IPS-18a (cell line): ENCODE data around the gene MTHFSD.

Experiments used
- H3K27ac ChIP-seq: one replicate; pipeline ENCODE4 v1.5.1; 2013; ENCODE audit warnings: low read length
- H3K27me3 ChIP-seq: one replicate; pipeline ENCODE4 v1.6.1; 2013; ENCODE audit warnings: mild to moderate bottlenecking, low read length; ENCODE audit not compliant: control insufficient read depth, insufficient read depth
- H3K36me3 ChIP-seq: one replicate; pipeline ENCODE4 v1.6.1; 2013; ENCODE audit warnings: low read depth, low read length; ENCODE audit not compliant: control insufficient read depth
- H3K4me1 ChIP-seq: one replicate; pipeline ENCODE4 v1.6.1; 2013; ENCODE audit warnings: low read depth, low read length; ENCODE audit not compliant: control insufficient read depth
- H3K4me3 ChIP-seq: one replicate; pipeline ENCODE4 v1.5.1; 2013; ENCODE audit warnings: low read length
- H3K9ac ChIP-seq: one replicate; pipeline ENCODE4 v1.6.1; 2013; ENCODE audit warnings: mild to moderate bottlenecking, low read length, moderate library complexity
- H3K9me3 ChIP-seq: one replicate; pipeline ENCODE4 v1.6.1; 2013; ENCODE audit warnings: low read depth, low read length; ENCODE audit not compliant: control insufficient read depth

MTHFSD gene

DNA sequence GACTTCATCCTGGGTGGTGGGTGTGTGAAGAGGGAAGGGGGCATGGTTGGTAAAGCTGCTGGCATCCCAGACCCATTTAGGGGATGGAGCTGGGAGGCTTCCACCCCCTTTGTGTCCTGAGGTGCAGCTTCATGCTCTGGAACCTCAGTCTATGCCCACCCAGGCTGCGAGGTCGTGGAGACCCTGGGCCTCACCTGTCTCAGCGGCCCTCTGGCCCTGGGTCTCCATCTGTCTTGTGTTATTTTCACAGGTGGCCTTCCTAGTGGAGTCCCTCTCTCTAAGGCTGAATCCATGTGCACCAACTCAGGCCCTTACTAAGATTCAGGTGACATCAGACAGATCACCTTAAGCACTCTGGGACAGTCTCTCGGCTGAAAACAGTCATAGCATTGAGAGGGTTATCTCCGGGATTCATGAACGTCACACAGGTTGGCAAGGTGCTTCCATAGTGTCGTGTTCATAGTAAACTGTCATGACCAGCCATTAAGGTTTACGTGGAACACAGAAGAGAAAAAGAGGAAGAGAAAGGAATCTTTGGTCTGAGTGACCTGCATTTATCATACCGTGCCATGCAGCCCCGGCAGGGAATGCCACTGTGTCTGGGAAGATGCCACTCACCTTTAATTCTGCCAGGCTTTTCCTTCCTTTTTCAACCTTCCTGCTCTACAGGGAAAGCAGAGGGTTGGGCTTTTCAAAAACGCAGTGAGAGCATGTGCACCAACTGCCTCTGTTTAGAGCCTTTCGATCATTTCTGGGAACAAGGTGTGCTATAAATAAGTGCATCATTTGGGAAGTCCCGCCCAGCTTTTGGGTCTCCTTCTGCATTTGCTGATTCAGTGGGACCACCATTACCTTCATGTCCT is 18.8 kb upstream of the MTHFSD start:
- Histone ChIP-seq H3K9me3 (no peaks in the 10 kb centered on the region), H3K4me3 (no peak overlapping the region), H3K27ac (no peak overlapping the region), H3K36me3 (no peaks in the 10 kb centered on the region), H3K9ac (no peak overlapping the region), H3K27me3 (peaks cover 100% of the 10 kb centered on the region), H3K4me1 (peaks cover 41% of the 10 kb centered on the region)

DNA sequence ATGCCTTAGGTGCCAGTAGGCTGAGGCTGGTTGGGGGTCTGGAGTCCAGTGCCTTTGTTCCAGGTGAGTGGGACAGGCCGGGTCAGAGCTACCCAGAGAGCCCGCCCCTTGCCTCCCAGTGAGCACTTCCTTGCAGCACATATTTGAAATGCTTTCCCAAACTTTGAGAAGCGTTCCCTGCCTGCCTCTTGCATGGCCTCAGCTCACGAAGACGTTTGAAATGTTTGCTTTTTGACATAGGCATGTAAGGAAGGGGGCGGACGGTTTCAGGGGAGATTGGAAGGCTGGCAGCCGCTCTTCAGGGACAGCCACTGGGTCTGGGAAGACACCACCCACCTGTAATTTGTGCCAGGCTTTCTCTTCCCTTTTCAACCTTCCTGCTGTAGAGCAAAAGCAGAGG is 18.2 kb upstream of the MTHFSD start:
- Histone ChIP-seq H3K4me3 (no peak overlapping the region), H3K27ac (no peak overlapping the region), H3K9me3 (no peaks in the 10 kb centered on the region), H3K9ac (no peak overlapping the region), H3K27me3 (peaks cover 100% of the 10 kb centered on the region), H3K4me1 (peaks cover 38% of the 10 kb centered on the region), H3K36me3 (no peaks in the 10 kb centered on the region)

DNA sequence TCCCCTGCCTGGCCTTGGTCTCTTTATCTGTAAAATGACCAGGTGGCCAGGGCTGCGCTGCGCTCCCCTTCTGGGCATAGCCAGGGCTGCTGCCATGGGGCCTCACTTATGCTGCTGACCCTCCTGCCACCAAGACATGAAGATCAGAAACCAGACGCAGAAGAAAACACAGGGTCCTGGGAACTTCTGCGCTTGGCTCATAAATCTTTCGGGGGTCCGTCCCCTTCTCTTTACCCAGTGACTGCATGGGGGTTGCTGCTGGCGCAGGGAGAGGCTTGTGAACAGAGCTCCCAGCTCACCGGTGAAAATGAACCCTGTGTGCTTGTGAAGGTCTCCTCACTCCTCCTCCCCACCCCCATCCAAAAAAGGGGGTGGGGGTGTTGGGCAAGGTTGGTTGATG is 17.6 kb upstream of the MTHFSD start:
- H3K4me3 ChIP-seq: no peak overlapping the region
- no peaks in the 10 kb centered on the region for H3K9me3 ChIP-seq
- H3K27ac ChIP-seq: no peak overlapping the region
- H3K27me3 ChIP-seq: peaks cover 100% of the 10 kb centered on the region
- H3K9ac ChIP-seq: no peak overlapping the region
- H3K36me3 ChIP-seq: no peaks in the 10 kb centered on the region
- peaks cover 32% of the 10 kb centered on the region for H3K4me1 ChIP-seq

DNA sequence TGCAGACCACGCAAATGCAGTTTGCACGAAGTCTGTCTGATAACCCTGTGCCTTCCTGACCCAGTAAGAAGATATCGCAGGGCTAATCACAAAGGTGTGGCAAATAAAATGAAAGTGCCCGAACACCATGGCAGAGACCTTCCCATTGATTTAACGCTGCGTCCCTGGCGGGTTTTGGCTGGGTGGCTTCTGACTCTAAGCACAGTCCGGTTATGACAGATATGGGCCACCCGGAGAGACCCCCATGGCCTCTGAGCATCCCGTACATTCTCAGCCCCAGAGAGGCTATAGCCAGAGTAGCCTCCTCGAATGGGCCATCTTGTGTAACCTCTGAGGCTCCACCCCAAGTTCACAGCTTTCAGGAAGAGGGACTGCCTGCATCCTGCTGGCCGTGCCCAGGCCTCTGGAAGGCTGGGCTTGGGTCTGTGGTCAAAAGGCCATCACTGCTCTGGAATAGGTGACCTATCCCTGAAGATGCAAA is 17.0 kb upstream of the MTHFSD start:
- Histone ChIP-seq H3K4me1 (peaks cover 27% of the 10 kb centered on the region), H3K27ac (no peak overlapping the region), H3K27me3 (peaks cover 100% of the 10 kb centered on the region), H3K9me3 (no peaks in the 10 kb centered on the region), H3K4me3 (no peak overlapping the region), H3K9ac (no peak overlapping the region), H3K36me3 (no peaks in the 10 kb centered on the region)

DNA sequence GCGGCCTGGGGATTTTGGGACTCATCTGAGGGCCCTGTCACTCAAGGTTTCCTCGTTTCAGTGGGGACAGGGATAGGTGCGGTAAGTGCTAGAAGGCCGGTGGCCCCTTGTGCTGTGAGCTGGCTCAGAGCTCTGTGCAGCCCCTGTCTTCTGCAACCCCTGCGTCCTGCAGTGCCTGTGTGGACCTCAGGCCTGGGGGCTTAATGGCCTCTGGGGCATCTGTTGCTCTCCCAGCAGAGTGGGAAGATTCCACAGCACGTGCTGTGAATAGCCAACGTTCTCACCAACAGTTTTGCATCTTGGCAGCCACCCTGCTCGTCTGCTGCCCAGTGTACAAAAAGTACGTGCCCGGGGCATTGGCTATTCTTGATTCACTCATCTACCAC is 16.5 kb upstream of the MTHFSD start:
- Histone ChIP-seq H3K9ac (no peak overlapping the region), H3K9me3 (no peaks in the 10 kb centered on the region), H3K36me3 (no peaks in the 10 kb centered on the region), H3K4me1 (peaks cover 21% of the 10 kb centered on the region), H3K4me3 (no peak overlapping the region), H3K27me3 (peaks cover 99% of the 10 kb centered on the region), H3K27ac (no peak overlapping the region)

DNA sequence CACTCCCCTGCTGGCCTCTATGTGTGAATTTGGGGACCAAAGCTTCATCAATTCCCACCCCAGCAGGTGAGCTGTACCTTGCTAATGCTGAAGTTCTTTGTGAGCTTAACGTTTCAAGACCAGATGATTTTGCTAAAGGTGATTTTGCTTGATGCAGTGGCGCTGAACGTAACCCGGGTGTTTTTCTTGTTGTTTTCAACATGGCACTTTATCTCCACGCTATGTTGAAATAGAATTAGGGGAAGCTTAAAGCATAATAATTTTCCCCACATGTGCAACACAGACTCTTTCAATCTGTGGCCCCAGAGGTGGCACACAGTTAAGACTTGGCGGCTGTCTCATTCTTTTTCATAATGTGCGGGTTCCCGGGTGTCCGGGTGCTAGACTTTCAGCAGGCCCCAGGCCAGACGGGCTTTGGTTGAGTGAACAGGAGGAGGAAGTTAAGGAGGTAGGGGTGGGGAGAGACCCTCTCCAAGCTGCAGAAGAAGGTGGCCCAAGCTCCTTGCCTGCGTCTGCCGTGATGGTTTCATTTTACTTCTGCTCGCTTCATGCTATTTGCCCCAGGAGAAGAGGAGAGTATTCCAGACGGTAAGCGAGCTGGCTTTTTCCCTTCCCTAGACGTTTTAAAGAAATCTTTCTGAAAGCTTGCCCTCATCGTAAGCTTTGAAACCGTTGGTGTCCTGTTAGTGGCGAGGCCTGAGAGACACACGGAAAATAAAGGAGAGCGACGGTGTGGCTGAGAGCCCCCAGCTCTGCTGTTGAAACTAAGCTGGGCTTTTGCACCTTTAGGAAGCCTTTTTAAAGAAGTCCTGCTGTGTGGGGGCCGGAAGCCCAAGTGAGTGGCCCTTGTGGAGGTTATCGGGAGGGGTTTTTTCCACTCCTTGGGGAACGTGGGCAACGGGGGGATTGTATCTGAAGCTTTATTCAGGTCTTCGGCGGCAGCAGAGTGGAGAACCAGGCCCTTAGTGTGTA is 15.8 kb upstream of the MTHFSD start:
- H3K4me1 ChIP-seq: peaks cover 24% of the 10 kb centered on the region
- H3K9ac ChIP-seq: no peak overlapping the region
- no peaks in the 10 kb centered on the region for H3K36me3 ChIP-seq
- H3K27ac ChIP-seq: no peak overlapping the region
- peaks cover 99% of the 10 kb centered on the region for H3K27me3 ChIP-seq
- H3K9me3 ChIP-seq: no peaks in the 10 kb centered on the region
- H3K4me3 ChIP-seq: no peak overlapping the region

DNA sequence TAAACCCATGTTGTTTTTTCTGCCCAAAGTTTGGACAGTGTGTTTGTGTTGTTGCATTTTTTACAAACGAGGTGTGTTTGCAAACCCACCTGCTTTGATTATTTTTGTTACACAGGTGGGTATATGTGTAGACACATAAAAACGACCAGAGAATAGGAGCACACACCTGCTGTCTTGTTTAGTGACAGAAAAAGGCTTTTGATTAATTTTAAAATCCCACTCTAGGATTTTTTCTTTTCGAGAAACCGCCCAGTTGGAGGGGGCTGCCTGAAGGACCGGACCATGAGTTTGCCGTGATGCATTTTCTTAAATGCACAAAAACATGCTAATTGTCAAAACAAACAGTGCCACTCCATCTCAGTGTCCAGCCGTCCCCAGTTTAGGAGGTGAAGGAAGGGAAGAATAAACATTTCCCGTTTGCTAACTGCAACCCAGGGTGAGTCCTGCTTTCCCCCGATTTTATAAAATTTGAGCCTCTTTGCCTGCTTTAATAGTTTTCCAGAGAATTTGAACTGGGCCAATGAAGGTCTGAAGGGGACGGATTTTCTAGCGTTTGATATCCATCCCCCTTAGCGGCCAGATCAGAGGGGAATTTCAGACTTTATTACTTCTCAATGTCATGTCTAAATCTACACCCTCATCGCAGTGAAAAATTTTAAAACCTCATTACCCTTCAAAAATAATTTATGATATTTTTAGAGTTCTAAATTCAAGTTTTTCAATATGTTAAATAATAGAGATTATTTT is 14.8 kb upstream of the MTHFSD start:
- peaks cover 21% of the 10 kb centered on the region for H3K4me1 ChIP-seq
- H3K9me3 ChIP-seq: no peaks in the 10 kb centered on the region
- H3K36me3 ChIP-seq: no peaks in the 10 kb centered on the region
- no peak overlapping the region for H3K9ac ChIP-seq
- no peak overlapping the region for H3K4me3 ChIP-seq
- peaks cover 99% of the 10 kb centered on the region for H3K27me3 ChIP-seq
- no peak overlapping the region for H3K27ac ChIP-seq

DNA sequence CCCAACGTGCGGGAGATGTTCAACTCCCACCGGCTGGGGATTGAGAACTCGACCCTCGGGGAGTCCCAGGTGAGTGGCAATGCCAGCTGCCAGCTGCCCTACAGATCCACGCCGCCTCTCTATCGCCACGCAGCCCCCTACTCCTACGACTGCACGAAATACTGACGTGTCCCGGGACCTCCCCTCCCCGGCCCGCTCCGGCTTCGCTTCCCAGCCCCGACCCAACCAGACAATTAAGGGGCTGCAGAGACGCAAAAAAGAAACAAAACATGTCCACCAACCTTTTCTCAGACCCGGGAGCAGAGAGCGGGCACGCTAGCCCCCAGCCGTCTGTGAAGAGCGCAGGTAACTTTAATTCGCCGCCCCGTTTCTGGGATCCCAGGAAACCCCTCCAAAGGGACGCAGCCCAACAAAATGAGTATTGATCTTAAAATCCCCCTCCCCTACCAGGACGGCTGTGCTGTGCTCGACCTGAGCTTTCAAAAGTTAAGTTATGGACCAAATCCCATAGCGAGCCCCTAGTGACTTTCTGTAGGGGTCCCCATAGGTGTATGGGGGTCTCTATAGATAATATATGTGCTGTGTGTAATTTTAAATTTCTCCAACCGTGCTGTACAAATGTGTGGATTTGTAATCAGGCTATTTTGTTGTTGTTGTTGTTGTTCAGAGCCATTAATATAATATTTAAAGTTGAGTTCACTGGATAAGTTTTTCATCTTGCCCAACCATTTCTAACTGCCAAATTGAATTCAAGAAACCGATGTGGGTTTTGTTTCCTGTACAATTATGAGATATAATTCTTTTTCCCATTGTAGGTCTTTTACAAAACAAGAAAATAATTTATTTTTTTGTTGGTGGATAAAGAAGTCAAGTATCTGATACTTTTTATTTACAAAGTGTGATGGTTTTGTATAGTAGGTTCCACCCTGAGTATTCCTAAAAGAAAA is 13.9 kb upstream of the MTHFSD start:
- Histone ChIP-seq H3K27ac (no peak overlapping the region), H3K4me1 (peaks cover 24% of the 10 kb centered on the region), H3K27me3 (peaks cover 99% of the 10 kb centered on the region), H3K4me3 (no peak overlapping the region), H3K9me3 (no peaks in the 10 kb centered on the region), H3K36me3 (no peaks in the 10 kb centered on the region), H3K9ac (no peak overlapping the region)

DNA sequence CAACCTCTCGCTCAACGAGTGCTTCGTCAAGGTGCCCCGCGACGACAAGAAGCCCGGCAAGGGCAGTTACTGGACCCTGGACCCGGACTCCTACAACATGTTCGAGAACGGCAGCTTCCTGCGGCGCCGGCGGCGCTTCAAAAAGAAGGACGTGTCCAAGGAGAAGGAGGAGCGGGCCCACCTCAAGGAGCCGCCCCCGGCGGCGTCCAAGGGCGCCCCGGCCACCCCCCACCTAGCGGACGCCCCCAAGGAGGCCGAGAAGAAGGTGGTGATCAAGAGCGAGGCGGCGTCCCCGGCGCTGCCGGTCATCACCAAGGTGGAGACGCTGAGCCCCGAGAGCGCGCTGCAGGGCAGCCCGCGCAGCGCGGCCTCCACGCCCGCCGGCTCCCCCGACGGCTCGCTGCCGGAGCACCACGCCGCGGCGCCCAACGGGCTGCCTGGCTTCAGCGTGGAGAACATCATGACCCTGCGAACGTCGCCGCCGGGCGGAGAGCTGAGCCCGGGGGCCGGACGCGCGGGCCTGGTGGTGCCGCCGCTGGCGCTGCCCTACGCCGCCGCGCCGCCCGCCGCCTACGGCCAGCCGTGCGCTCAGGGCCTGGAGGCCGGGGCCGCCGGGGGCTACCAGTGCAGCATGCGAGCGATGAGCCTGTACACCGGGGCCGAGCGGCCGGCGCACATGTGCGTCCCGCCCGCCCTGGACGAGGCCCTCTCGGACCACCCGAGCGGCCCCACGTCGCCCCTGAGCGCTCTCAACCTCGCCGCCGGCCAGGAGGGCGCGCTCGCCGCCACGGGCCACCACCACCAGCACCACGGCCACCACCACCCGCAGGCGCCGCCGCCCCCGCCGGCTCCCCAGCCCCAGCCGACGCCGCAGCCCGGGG is 12.9 kb upstream of the MTHFSD start:
- no peaks in the 10 kb centered on the region for H3K36me3 ChIP-seq
- no peak overlapping the region for H3K4me3 ChIP-seq
- peaks cover 18% of the 10 kb centered on the region for H3K4me1 ChIP-seq
- H3K27me3 ChIP-seq: peaks cover 99% of the 10 kb centered on the region
- no peak overlapping the region for H3K9ac ChIP-seq
- H3K9me3 ChIP-seq: no peaks in the 10 kb centered on the region
- no peak overlapping the region for H3K27ac ChIP-seq
